HCT116 (cell line): ENCODE measurements around the gene RGMB. TPM values are rescaled to one million over a fixed set of nuclear protein-coding genes. Genes with fewer than 3 reads are reported as not detected.

ENCODE experiments used
- ATAC-seq: fragments of 200-7000 bp; cut with Tn5 transposase; 2 replicates; pipeline ENCODE4 v1.9.1; 2020; ENCODE audit warnings: mild to moderate bottlenecking, moderate library complexity
- BruUV-seq: library from RNA; stranded (reverse); fragments of 400-500 nt; replicated peaks from 2 replicates; lab custom pipeline; 2021; lab: Mats Ljungman, UMichigan
- CTCF ChIA-PET: fragments of 300-600 bp; sonication (Branson Sonifier 250); formaldehyde crosslinking; loops from one replicate; lab custom pipeline; 2021; ENCODE audit warnings: antibody characterized with exemption; lab: Charles Lee
- POLR2A ChIA-PET: fragments of 300-600, 350-600 bp; sonication (Branson Sonifier 250); formaldehyde crosslinking; loops from one replicate; lab custom pipeline; 2021; ENCODE audit warnings: antibody characterized with exemption; lab: Charles Lee
- RAD21 ChIA-PET, 2 experiments: fragments of 300-600 bp; sonication (Branson Sonifier 250); formaldehyde crosslinking; loops; one replicate each; lab custom pipeline; 2023; ENCODE audit warnings: low total read pairs in 2 of 2; ENCODE audit not compliant: uncharacterized antibody in 2 of 2, unreplicated experiment in 2 of 2, low non-redundant PET in 1 of 2; lab: Charles Lee
- DNase-seq: peaks from one replicate; pipeline ENCODE4 v3.0.0-alpha.2; 2010; ENCODE audit warnings: low read depth, low spot score
- H2AFZ ChIP-seq: fragments of 200-600 bp; shearing (Covaris generic), sonication (generic); 2 replicates; pipeline ENCODE4 v1.6.1; 2017; ENCODE audit warnings: low read depth, mixed run types, mixed read lengths, antibody characterized with exemption, low read length; ENCODE audit not compliant: poor library complexity, severe bottlenecking
- H3K27ac ChIP-seq: 2 replicates; pipeline ENCODE4 v1.5.1; 2012; ENCODE audit warnings: low read depth, low read length
- H3K27me3 ChIP-seq: fragments of 200-600 bp; sonication (generic); 2 replicates; pipeline ENCODE4 v1.6.1; 2016; ENCODE audit warnings: mixed run types, low read length, mixed read lengths; ENCODE audit not compliant: insufficient read depth
- H3K36me3 ChIP-seq, 2 experiments: fragments of 200-500 bp in 1 of 2; fragments of 200-600 bp in 1 of 2; sonication (Bioruptor generic) in 1 of 2; sonication (generic) in 1 of 2; 2 replicates each; pipeline versions ENCODE4 v1.5.1 to v1.6.1; 2014 to 2016; ENCODE audit warnings: low read length in 2 of 2, inconsistent platforms in 1 of 2, mixed read lengths in 1 of 2, mixed run types in 1 of 2; ENCODE audit not compliant: insufficient read depth in 2 of 2, control insufficient read depth in 1 of 2
- H3K4me1 ChIP-seq, 2 experiments: fragments of 200-600 bp in 1 of 2; sonication (generic) in 1 of 2; 2 replicates each; pipeline versions ENCODE4 v1.5.1 to v1.6.1; 2012 to 2017; ENCODE audit warnings: low read length in 2 of 2, inconsistent platforms in 1 of 2, mild to moderate bottlenecking in 1 of 2, mixed read lengths in 1 of 2, mixed run types in 1 of 2, moderate library complexity in 1 of 2; ENCODE audit not compliant: insufficient read depth in 2 of 2, control insufficient read depth in 1 of 2
- H3K4me2 ChIP-seq: fragments of 200-600 bp; sonication (generic); 2 replicates; pipeline ENCODE4 v1.6.1; 2017; ENCODE audit warnings: mixed run types, low read length, mixed read lengths
- H3K4me3 ChIP-seq, 2 experiments: fragments of 200-600 bp in 1 of 2; sonication (generic) in 1 of 2; replicated peaks in 1 of 2; 2 replicates each; pipeline ENCODE4 v1.5.1; 2011 to 2016; ENCODE audit warnings: low read length in 2 of 2, control low read depth in 1 of 2, low read depth in 1 of 2, mild to moderate bottlenecking in 1 of 2, mixed read lengths in 1 of 2, mixed run types in 1 of 2
- H3K79me2 ChIP-seq: fragments of 200-600 bp; sonication (generic); 2 replicates; pipeline ENCODE4 v1.6.1; 2017; ENCODE audit warnings: mild to moderate bottlenecking, mixed run types, low read length, moderate library complexity, mixed read lengths; ENCODE audit not compliant: insufficient read depth
- H3K9ac ChIP-seq: fragments of 200-600 bp; sonication (generic); 2 replicates; pipeline ENCODE4 v1.6.1; 2016; ENCODE audit warnings: low read length, mixed read lengths
- H3K9me2 ChIP-seq: fragments of 200-600 bp; sonication (generic), shearing (Covaris generic); 2 replicates; pipeline ENCODE4 v1.6.1; 2017; ENCODE audit warnings: mixed run types, mild to moderate bottlenecking, moderate library complexity; ENCODE audit not compliant: insufficient read depth
- H3K9me3 ChIP-seq, 2 experiments: fragments of 200-500 bp in 1 of 2; fragments of 200-600 bp in 1 of 2; sonication (Bioruptor generic) in 1 of 2; sonication (generic) in 1 of 2; 2 replicates each; pipeline ENCODE4 v1.6.1; 2014 to 2017; ENCODE audit warnings: low read length in 2 of 2, mixed read lengths in 2 of 2, inconsistent platforms in 1 of 2, low read depth in 1 of 2, mild to moderate bottlenecking in 1 of 2, mixed run types in 1 of 2, moderate library complexity in 1 of 2; ENCODE audit not compliant: control insufficient read depth in 1 of 2, insufficient read depth in 1 of 2
- H4K20me1 ChIP-seq: fragments of 200-600 bp; sonication (generic), shearing (Covaris generic); 2 replicates; pipeline ENCODE4 v1.6.1; 2017; ENCODE audit warnings: mixed run types, mild to moderate bottlenecking, moderate library complexity; ENCODE audit not compliant: insufficient read depth
- ATF3 ChIP-seq: IDR thresholded peaks from 2 replicates; pipeline ENCODE4 v1.6.1; 2012
- CBX3 ChIP-seq: IDR thresholded peaks from 2 replicates; pipeline ENCODE4 v1.6.1; 2012; ENCODE audit warnings: low read depth
- CEBPB ChIP-seq: IDR thresholded peaks from 2 replicates; pipeline ENCODE4 v1.6.1; 2012; ENCODE audit warnings: low read depth
- EGR1 ChIP-seq: IDR thresholded peaks from 2 replicates; pipeline ENCODE4 v1.6.1; 2012; ENCODE audit warnings: low read depth
- EZH2phosphoT487 ChIP-seq: fragments of 200-600 bp; IDR thresholded peaks from 2 replicates; pipeline ENCODE4 v1.6.1; 2018; ENCODE audit warnings: antibody characterized with exemption, borderline replicate concordance
- FOSL1 ChIP-seq: IDR thresholded peaks from 2 replicates; pipeline ENCODE4 v1.6.1; 2012; ENCODE audit warnings: low read depth
- JUND ChIP-seq: IDR thresholded peaks from 2 replicates; pipeline ENCODE4 v1.6.1; 2012
- MAX ChIP-seq: IDR thresholded peaks from 2 replicates; pipeline ENCODE4 v1.6.1; 2012
- POLR2A ChIP-seq: IDR thresholded peaks from 2 replicates; pipeline ENCODE4 v1.7.0; 2011; ENCODE audit warnings: borderline replicate concordance; ENCODE audit not compliant: insufficient read depth, insufficient read length; ENCODE audit errors: extremely low read depth
- RAD21 ChIP-seq: IDR thresholded peaks from 2 replicates; pipeline ENCODE4 v1.6.1; 2012; ENCODE audit warnings: low read depth, mild to moderate bottlenecking
- REST ChIP-seq: IDR thresholded peaks from 2 replicates; pipeline ENCODE4 v1.6.1; 2012; ENCODE audit warnings: low read depth
- SIN3A ChIP-seq: IDR thresholded peaks from 2 replicates; pipeline ENCODE4 v1.6.1; 2012; ENCODE audit warnings: low read depth
- SP1 ChIP-seq: IDR thresholded peaks from 2 replicates; pipeline ENCODE4 v1.6.1; 2012; ENCODE audit warnings: low read depth
- SRF ChIP-seq: IDR thresholded peaks from 2 replicates; pipeline ENCODE4 v1.6.1; 2012; ENCODE audit warnings: low read depth
- TCF7L2 ChIP-seq: IDR thresholded peaks from 2 replicates; pipeline ENCODE4 v1.7.0; 2011; ENCODE audit warnings: borderline replicate concordance, inconsistent platforms; ENCODE audit not compliant: insufficient read depth, insufficient read length; ENCODE audit errors: extremely low read depth
- YY1 ChIP-seq: IDR thresholded peaks from 2 replicates; pipeline ENCODE4 v1.6.1; 2011; ENCODE audit warnings: low read length, low read depth, moderate library complexity, mild to moderate bottlenecking; ENCODE audit not compliant: insufficient replicate concordance; ENCODE audit errors: extremely low read depth
- ZFX ChIP-seq: fragments of 450-650 bp; IDR thresholded peaks from 2 replicates; pipeline ENCODE4 v1.6.1; 2017
- ZNF274 ChIP-seq: fragments of 200-500 bp; sonication (Bioruptor generic); IDR thresholded peaks from 2 replicates; pipeline ENCODE4 v1.6.1; 2014; ENCODE audit warnings: mild to moderate bottlenecking, low read depth, low read length, inconsistent platforms
- intact Hi-C: fragments of 100-400 bp; cut with micrococcal nuclease; formaldehyde crosslinking; loops from 2 replicates; pipeline ENCODE4 v1.10.0; 2022
- total RNA-seq: library from RNA; stranded (reverse); gene quantifications from one replicate; pipeline ENCODE4 v1.2.1, GENCODE V29; 2021; ENCODE audit not compliant: unreplicated experiment

The RGMB gene
- total RNA-seq, 1 experiment from 2014 or later = 18.3 TPM

- H3K4me3 ChIP-seq = no peak overlapping the region
- H3K9ac ChIP-seq = no peak overlapping the region
- peaks cover 3 to 9% of the 10 kb centered on the region in 2 experiments; a peak in 2 of 4 replicates for H3K9me3 ChIP-seq
- H3K27me3 ChIP-seq = no peaks in the 10 kb centered on the region
- no peaks in the 10 kb centered on the region for H3K36me3 ChIP-seq
- ChIA-PET CTCF (no interaction called here), POLR2A (no interaction called here), RAD21 (no interaction called here)
- DNase-seq (no peak), ATAC-seq (no peak)
- no peaks in the 10 kb centered on the region for H3K4me1 ChIP-seq
- intact Hi-C loops = no loop called here
- BruUV-seq = no TSS peak
- H3K27ac ChIP-seq = no peak overlapping the region
- no peaks in the 10 kb centered on the region for H3K79me2 ChIP-seq
- TF ChIP-seq CEBPB (no peak), ZNF274 (no peak), MAX (no peak), SP1 (no peak), REST (no peak), ZFX (no peak), POLR2A (no peak)
- no peak overlapping the region for H2AFZ ChIP-seq
- H4K20me1 ChIP-seq = no peaks in the 10 kb centered on the region
- no peaks in the 10 kb centered on the region for H3K9me2 ChIP-seq
- no peak overlapping the region for H3K4me2 ChIP-seq
Observed at GRCh38 chr5:98810206-98810605, 36.7 kb downstream of the RGMB start.

GRCh38 chr5:98813755-98814154 is 40.3 kb downstream of the RGMB start:
- RAD21 ChIA-PET = no interaction called here
- no peaks in the 10 kb centered on the region for H3K36me3 ChIP-seq
- DNase-seq = no peak
- no peaks in the 10 kb centered on the region for H3K4me1 ChIP-seq
- H2AFZ ChIP-seq = no peak overlapping the region
- H3K9me3 ChIP-seq = no peaks in the 10 kb centered on the region
- POLR2A ChIA-PET = no interaction called here
- no peak overlapping the region for H3K4me2 ChIP-seq
- CTCF ChIA-PET = no interaction called here
- H3K4me3 ChIP-seq = no peak overlapping the region
- H3K27me3 ChIP-seq = no peaks in the 10 kb centered on the region
- no peak for ATAC-seq
- no TSS peak for BruUV-seq
- H3K9ac ChIP-seq = no peak overlapping the region
- no peaks in the 10 kb centered on the region for H3K79me2 ChIP-seq
- H3K9me2 ChIP-seq = no peaks in the 10 kb centered on the region
- no peak overlapping the region for H3K27ac ChIP-seq
- no peaks in the 10 kb centered on the region for H4K20me1 ChIP-seq
- intact Hi-C loops = no loop called here
- TF ChIP-seq TCF7L2 (no peak), MAX (no peak), ATF3 (no peak), RAD21 (no peak), JUND (no peak), YY1 (no peak), EZH2phosphoT487 (no peak), CEBPB (no peak), EGR1 (no peak), ZFX (no peak), SP1 (no peak), CBX3 (no peak), SRF (no peak), FOSL1 (no peak), SIN3A (no peak)
